Activated T-cell treated with anti-CD3 and anti-CD28 coated beads for 1 hour (primary cell): Measurements from ENCODE around the gene DEPDC1.

Experiments used
- DNase-seq: peaks from one replicate; pipeline ENCODE4 v3.0.0-alpha.2; 2020; ENCODE audit warnings: low read depth

DEPDC1 gene

GRCh38 chr1:68473060-68473459 is 23.8 kb downstream of the DEPDC1 start:
- no peak for DNase-seq

GRCh38 chr1:68470388-68470970 is 26.4 kb downstream of the DEPDC1 start:
- no peak for DNase-seq

GRCh38 chr1:68464891-68465290 is 32.0 kb downstream of the DEPDC1 start:
- no peak for DNase-seq

GRCh38 chr1:68460935-68461334 is 35.9 kb downstream of the DEPDC1 start:
- no peak for DNase-seq

- DNase-seq = no peak
Measured at GRCh38 chr1:68459796-68460195, 37.1 kb downstream of the DEPDC1 start.

GRCh38 chr1:68459091-68459490 is 37.8 kb downstream of the DEPDC1 start:
- DNase-seq = no peak

GRCh38 chr1:68456202-68456601 is 40.7 kb downstream of the DEPDC1 start:
- no peak for DNase-seq

- DNase-seq = no peak
Measured at GRCh38 chr1:68454534-68454933, 42.3 kb downstream of the DEPDC1 start.

GRCh38 chr1:68453060-68453670 is 43.7 kb downstream of the DEPDC1 start:
- no peak for DNase-seq

GRCh38 chr1:68449901-68450300 is 47.0 kb downstream of the DEPDC1 start, which contains the start of gene RPE65:
TSS of gene RPE65 (minus strand) at chr1:68449954. CDS start at chr1:68449905, 49 bp downstream.
- no peak for DNase-seq

- no peak for DNase-seq
Measured at GRCh38 chr1:68448365-68448764, 48.5 kb downstream of the DEPDC1 start.

GRCh38 chr1:68445709-68446108 is 51.2 kb downstream of the DEPDC1 start:
- DNase-seq = no peak

- DNase-seq = no peak
Measured at GRCh38 chr1:68442822-68443556, 53.9 kb downstream of the DEPDC1 start.

- no peak for DNase-seq
Measured at GRCh38 chr1:68442006-68442405, 54.9 kb downstream of the DEPDC1 start.

- DNase-seq = no peak
Measured at GRCh38 chr1:68438310-68438709, 58.6 kb downstream of the DEPDC1 start.

GRCh38 chr1:68433395-68433794 is 63.5 kb downstream of the DEPDC1 start:
- DNase-seq = no peak

- DNase-seq = no peak
Measured at GRCh38 chr1:68431076-68431475, 65.8 kb downstream of the DEPDC1 start.

- no peak for DNase-seq
Measured at GRCh38 chr1:68429233-68429808, 67.6 kb downstream of the DEPDC1 start.

GRCh38 chr1:68426594-68426993 is 70.3 kb downstream of the DEPDC1 start:
- DNase-seq = no peak
